ENCODE measurements around the gene AFF2.

DNA sequence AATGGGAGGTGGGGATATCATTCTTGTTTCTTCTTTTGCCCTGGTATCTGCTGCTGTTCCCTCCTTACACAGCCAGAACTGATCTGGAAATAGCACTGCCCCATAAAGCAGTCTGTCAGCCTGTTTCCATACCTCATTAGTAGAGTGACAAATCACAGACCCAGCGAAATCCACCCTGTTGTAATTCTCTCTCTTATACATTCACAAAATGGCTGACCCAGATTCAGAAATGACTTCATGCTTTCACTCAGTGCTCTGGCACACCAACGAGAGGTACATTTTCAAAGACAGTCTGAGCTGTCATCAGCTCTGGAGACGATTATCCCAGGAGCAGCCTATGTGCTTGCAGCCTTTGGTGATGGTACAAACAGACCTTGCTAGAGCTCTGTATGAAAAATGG is 164.6 kb downstream of the AFF2 start:
- no peak for TF ChIP-seq POLR2A (IDR thresholded peaks at IDR 0.05)
- TF ChIP-seq, protein P1, sequence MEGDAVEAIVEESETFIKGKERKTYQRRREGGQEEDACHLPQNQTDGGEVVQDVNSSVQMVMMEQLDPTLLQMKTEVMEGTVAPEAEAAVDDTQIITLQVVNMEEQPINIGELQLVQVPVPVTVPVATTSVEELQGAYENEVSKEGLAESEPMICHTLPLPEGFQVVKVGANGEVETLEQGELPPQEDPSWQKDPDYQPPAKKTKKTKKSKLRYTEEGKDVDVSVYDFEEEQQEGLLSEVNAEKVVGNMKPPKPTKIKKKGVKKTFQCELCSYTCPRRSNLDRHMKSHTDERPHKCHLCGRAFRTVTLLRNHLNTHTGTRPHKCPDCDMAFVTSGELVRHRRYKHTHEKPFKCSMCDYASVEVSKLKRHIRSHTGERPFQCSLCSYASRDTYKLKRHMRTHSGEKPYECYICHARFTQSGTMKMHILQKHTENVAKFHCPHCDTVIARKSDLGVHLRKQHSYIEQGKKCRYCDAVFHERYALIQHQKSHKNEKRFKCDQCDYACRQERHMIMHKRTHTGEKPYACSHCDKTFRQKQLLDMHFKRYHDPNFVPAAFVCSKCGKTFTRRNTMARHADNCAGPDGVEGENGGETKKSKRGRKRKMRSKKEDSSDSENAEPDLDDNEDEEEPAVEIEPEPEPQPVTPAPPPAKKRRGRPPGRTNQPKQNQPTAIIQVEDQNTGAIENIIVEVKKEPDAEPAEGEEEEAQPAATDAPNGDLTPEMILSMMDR (IDR thresholded peaks at IDR 0.05), result no peak
- TF ChIP-seq POLR2AphosphoS5 (IDR thresholded peaks at IDR 0.05), result no peak
